ENCODE data around the gene NKPD1.

The NKPD1 gene

GRCh38 chr19:45121827-45122345, 38.9 kb downstream of the NKPD1 start:
- no peak for TF ChIP-seq CTCF (IDR thresholded peaks at IDR 0.05)

GRCh38 chr19:45119582-45119981, 41.2 kb downstream of the NKPD1 start:
- no peak for TF ChIP-seq CTCF (IDR thresholded peaks at IDR 0.05)

- TF ChIP-seq CTCF (IDR thresholded peaks at IDR 0.05) = no peak
These were observed 42.7 kb downstream of the NKPD1 start for GRCh38 chr19:45118106-45118505.

- TF ChIP-seq CTCF (IDR thresholded peaks at IDR 0.05) = no peak
These were observed 43.1 kb downstream of the NKPD1 start for GRCh38 chr19:45117671-45118070.

- TF ChIP-seq CTCF (IDR thresholded peaks at IDR 0.05) = no peak
These were observed 43.6 kb downstream of the NKPD1 start for GRCh38 chr19:45117167-45117594.

GRCh38 chr19:45115809-45116615, 44.8 kb downstream of the NKPD1 start:
- TF ChIP-seq CTCF (IDR thresholded peaks at IDR 0.05) = no peak

GRCh38 chr19:45114116-45114515, 46.7 kb downstream of the NKPD1 start:
- no peak for TF ChIP-seq CTCF (IDR thresholded peaks at IDR 0.05)

Measured in LNCAP (cell line).